GM21447 (cell line): ENCODE data around the gene HMGA1.
"Not testable (repeated sequence)": the region's sequence is repeated elsewhere in the genome, so short reads cannot be mapped to it uniquely, and the experiment has no call there.

Experiments used
- ATAC-seq: cut with Tn5 transposase; IDR thresholded peaks from one replicate; pipeline ENCODE4 v1.9.1; 2021; ENCODE audit not compliant: unreplicated experiment

HMGA1 gene

DNA sequence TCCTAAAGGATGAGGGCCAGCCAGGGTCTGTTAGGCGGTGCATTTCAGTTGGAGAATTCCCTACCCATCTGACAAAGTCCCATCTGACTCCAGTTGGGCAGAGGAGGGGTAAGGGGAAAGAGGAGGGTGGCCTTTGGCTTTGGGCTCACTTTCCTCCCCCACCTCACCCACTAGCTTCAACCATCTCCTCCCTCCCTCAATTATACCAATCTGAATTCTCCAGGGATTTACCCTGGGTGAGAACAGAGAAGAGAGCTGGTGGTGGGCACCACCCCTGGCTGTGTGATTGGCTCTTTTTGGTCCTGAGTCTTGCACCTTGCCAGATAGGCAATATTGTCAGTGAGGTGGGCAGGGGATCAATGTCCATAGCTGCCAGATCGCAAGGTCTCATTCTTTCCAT lies 3.2 kb downstream of the HMGA1 start:
- no peak for ATAC-seq

DNA sequence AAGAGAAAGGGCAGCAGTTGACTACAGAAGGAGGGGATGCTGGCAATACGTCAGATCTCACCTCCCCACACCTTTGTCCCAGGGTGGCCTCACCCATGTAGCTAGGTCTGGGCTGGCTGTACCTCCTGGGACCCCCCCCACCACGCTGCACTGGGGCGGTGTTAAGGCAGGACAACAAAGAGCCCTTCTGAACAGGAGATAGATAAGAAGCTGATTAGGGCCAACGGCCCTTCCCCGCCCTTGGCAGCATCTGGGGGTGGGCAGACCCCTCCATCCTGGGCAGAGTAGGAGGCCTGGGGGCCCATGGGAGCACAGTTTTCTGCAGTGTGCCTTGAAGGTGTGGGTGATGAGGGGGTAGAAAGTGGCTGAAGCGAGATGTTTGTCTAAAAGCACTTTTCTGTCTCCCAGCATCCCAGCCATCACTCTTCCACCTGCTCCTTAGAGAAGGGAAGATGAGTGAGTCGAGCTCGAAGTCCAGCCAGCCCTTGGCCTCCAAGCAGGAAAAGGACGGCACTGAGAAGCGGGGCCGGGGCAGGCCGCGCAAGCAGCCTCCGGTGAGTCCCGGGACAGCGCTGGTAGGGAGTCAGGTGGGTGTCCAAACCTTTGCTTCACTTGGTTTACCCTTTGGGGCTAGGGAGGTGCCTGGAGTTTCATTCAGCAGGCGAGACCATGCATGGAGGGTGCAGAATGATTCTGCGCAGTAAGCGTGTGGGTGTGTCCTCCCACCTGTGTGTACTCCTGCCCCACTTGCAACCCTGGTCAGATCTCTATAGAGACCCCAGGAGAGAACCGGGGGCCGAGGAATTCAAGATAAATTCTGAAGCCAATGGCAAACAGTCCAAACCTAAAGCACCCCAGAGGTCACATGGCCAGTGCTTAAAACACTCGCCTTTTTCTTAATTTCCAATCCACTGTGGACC lies 3.9 kb downstream of the HMGA1 start:
- no peak for ATAC-seq

DNA sequence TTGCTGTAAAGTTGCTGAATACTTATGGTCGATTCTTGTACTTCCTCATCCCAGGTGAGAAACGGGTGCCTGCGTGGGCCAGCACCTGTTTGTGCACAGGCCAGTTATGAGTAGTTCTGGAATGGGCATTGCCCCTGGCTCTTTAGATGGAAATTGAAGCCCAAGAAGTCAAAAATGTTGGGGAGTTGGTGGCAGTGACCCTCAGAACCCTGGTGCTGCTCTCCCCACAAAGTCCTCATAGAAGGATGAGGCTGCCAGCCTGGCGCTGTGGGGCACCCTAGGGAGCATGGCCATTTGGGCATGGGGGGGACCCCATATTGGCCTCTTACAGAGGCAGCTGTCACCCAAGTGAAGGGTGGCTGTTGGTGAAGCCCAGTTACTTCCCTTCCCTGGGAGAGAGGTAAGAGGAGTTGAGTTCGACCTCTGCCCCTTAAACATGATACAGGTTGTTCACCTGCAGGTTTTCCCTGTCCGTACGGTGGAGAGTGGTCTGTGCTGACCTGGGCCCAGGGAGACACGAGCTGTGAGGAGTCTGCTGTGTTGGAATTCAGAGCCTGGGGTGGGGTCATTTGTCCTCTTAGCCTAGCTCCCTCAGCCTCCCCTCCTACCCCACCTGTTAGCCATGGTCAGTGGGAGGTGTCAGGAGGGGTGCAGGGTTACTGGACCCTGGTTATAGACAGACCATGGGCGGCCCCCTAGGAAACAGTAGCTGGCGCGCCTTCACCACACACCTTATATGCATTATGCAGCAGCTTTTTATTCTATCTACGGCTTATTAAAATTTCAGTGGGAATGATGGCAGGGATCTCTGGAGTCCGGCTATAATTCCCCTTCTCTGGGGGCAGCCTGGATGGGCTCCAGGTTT lies 4.9 kb downstream of the HMGA1 start:
- no peak for ATAC-seq

GRCh38 chr6:34242252-34243130 lies 5.8 kb downstream of the HMGA1 start:
- no peak for ATAC-seq

GRCh38 chr6:34243131-34243771 lies 6.6 kb downstream of the HMGA1 start:
- no peak for ATAC-seq

- no peak for ATAC-seq
Measured at GRCh38 chr6:34243901-34244884, 7.5 kb downstream of the HMGA1 start.

DNA sequence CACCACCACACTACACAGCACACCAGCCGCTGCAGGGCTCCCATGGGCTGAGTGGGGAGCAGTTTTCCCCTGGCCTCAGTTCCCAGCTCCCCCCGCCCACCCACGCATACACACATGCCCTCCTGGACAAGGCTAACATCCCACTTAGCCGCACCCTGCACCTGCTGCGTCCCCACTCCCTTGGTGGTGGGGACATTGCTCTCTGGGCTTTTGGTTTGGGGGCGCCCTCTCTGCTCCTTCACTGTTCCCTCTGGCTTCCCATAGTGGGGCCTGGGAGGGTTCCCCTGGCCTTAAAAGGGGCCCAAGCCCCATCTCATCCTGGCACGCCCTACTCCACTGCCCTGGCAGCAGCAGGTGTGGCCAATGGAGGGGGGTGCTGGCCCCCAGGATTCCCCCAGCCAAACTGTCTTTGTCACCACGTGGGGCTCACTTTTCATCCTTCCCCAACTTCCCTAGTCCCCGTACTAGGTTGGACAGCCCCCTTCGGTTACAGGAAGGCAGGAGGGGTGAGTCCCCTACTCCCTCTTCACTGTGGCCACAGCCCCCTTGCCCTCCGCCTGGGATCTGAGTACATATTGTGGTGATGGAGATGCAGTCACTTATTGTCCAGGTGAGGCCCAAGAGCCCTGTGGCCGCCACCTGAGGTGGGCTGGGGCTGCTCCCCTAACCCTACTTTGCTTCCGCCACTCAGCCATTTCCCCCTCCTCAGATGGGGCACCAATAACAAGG lies 8.5 kb downstream of the HMGA1 start:
- ATAC-seq, result not testable (repeated sequence)

DNA sequence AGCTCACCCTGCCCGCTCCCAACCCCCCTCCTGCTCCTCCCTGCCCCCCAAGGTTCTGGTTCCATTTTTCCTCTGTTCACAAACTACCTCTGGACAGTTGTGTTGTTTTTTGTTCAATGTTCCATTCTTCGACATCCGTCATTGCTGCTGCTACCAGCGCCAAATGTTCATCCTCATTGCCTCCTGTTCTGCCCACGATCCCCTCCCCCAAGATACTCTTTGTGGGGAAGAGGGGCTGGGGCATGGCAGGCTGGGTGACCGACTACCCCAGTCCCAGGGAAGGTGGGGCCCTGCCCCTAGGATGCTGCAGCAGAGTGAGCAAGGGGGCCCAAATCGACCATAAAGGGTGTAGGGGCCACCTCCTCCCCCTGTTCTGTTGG lies 9.1 kb downstream of the HMGA1 start:
- ATAC-seq, result not testable (repeated sequence)

- no peak for ATAC-seq
Measured at GRCh38 chr6:34246249-34246562, 9.5 kb downstream of the HMGA1 start.

DNA sequence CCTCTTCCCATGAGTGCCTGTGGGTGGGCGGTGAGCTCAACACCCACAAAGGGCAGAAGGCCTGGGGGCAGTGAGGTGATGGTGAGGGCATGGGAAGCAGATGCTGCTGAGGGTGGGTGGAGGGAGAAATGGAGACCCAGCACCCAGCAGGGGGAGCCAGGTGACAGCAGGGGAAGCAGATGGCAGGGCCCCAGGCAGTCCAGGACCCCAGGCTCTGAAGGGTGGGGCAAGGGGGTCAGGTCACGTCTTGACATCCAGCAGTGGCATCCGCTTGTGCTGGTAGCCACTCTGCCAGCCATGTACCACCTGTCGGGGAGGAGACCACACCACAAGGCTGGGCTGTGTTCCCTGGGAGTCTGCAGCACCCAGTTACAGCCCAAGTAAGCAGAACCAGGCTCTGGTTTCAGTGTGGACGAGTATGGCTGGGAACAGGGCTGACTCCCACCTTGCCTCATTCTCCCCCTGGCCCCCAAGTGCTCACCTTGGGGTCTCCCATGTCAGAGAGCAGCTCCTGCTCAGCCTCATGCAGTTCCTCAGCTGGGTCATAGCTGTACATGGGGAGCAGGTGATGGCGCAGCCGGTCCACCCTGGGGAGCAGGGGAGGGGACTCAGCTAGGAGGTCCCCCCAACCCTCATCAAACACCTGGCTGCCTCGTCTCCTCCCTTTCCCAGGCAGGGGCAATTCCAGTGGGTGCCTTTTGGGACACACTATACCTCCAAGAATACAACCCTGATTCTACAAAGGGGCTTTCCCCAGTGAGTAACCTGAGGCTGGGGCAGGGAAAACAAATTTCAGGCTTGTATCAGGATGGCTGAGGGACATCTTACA lies 10.1 kb downstream of the HMGA1 start:
- ATAC-seq, result no peak

DNA sequence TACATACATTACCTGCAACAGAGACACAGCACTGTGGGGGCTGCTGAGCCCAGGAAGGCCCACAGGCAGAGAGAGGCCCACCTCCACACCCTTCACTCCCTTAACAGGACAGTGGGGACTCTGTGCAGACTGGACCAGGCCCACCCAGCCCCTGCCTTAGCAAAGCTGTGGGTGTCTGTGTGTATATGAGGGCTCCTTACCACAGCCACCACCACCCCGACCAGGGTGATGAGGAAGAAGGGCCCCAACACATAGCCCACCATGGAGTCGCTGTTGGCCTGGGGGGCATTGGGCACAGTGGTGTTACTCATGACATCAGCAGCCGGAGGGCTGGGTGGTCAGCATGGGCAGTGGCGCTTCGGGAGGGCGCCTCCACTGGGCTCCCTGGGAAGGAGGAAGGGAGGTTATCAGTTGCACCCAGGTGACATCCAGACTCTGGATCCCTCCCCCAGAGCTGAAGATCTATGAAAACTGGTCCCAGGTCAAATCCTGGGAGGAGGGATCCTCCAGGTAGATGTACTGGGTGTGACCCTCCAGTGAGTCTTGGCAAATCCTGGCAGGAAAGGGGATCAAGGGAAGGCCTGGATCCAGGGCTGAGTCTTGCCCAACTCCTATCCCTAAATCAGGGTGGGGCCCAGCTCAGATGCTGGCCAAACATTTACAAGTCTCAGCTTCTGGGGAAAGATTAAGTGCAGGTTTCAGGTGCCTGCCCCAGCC lies 11.0 kb downstream of the HMGA1 start:
- ATAC-seq, result no peak

DNA sequence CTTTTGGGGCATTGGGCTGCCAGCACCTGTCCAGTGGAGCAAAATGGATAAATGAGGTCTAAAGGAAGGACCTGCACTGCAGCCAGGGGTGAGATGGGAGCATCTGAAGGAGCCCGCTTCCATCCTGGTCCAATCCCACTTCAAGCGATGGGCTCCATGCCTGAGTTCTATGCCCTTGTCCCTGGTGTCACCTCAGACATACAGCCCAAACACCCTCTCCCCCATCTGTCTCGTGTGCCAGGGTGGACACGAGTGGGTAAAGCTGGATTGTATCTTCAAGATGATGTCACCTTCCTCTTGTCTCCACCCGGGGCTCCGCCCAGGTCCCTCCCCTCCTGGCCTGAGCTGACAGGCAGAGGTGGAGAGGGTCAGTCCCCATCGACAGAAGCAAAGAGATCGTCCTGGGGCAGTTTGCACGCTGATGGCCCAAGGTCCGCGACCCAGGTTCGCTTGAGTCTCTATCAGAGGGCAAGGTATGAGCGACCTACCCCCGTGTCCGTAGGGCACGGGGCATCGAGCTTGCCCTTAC lies 11.6 kb downstream of the HMGA1 start:
- ATAC-seq, result peak; percentile 32

- peak; percentile 75 for ATAC-seq
Measured at GRCh38 chr6:34248727-34249468, 12.2 kb downstream of the HMGA1 start, which contains the start of gene SMIM29. SMIM29 (minus strand) TSS chr6:34249006; CDS start chr6:34247791, 1,215 bp downstream.

DNA sequence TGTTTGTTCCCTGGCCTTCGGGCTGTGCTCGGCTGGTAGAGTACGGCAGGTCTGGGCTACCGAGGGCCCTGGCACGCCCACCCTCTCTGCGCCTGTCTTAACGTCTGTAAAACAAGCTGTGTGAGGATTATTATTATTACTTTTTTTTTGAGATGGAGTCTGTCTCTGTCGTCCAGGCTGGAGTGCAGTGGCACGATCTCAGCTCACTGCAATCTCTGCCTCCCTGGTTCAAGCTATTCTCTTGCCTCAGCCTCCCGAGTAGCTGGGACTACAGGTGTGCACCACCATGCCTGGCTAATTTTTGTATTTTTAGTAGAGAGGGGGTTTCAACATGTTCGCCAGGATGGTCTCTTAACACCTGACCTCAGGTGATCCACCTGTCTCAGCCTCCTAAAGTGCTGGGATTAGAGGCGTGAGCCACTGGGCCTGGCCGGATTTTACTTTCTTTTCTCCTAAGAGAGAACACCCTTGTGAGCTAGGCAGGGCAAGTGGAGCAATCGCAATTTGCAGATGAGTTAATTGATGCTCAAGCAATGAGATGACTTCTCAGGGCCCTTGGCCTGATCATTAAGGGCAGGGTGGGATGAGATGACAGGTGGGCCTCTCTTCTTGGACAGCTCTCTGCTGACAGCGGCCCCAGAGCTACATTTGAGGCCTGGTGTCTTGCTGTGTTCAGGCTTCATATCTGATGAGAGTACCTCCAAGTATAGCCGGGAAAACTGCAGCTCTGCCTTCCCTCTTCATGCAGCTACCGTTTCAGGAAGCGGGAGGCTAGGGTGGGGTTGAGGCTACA lies 13.0 kb downstream of the HMGA1 start:
- peak; percentile 26 for ATAC-seq

- ATAC-seq, result not testable (repeated sequence)
Measured at GRCh38 chr6:34252395-34252794, 15.7 kb downstream of the HMGA1 start.
